NCI-H82 treated with DMSO at 0.1 percent for 48 hours (cell line): ENCODE results near the gene SLC18A2.

Experiments used
- DNase-seq: peaks from one replicate; lab custom pipeline; 2025; ENCODE audit not compliant: unreplicated experiment; lab: John Stamatoyannopoulos, UW

SLC18A2 gene

GRCh38 chr10:117237401-117237991 lies 3.4 kb upstream of the SLC18A2 start:
- DNase-seq: no peak

DNA sequence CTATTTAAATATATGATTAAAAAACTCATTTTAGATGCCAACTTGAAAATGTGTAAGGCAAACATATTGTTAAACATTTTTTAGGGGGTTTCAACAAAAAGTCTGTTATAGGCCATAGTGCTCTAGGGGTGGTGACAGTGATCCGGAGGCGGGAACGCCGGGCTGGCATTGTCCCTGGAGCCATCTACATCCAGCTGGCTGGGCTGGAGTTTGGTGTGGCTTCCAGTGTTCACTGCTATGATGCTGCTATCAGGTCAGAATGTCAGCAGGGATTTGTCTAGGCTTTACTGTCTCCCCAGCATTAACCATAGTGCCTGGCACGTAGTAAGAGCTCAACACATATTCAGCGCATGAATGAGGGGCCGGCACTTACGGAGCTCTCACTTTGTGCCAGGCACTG lies 1.9 kb upstream of the SLC18A2 start:
- DNase-seq: no peak

DNA sequence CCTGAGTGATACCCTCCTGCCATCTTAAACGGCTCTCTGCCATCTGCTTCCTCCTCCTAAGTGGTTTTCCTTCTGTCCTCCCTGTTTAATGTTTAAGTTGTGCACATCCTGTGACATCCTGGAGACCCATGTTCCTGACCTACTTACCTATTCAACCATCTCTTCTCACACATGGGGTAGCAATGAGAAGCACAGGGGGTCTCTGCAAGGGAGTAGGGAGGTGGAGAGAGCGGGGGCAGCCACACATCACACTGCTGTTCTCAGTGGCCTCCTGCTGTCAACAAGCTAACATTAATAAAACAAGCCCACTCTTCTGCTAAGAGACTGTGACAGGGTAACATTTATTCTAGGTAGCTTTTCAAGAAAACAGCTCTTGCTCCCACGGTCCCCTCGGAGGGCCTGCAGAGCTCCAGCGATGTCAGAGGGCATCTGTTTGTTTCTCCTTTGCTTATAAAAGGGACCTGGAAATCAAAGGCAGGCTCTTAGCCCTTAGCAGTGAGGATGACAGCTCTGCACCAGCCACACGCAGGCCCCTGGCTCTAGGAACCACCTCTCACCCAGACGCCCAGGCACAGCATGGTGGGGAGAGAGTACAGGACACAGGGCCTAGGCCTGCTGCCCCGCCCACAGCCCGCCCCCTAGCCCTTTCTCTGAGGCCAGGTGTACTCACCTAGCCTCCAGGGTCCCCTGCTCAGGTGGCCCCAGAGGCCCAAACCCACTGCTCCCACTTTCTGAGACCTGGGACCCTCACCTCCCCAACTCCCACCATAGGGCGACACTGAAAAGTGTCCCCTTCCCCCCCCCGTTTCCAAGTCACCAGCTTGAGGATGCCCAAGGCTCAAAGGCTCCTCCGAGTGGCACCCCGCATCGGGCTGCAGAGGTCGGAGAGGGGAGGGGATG lies 943 bp upstream of the SLC18A2 start:
- no peak for DNase-seq

DNA sequence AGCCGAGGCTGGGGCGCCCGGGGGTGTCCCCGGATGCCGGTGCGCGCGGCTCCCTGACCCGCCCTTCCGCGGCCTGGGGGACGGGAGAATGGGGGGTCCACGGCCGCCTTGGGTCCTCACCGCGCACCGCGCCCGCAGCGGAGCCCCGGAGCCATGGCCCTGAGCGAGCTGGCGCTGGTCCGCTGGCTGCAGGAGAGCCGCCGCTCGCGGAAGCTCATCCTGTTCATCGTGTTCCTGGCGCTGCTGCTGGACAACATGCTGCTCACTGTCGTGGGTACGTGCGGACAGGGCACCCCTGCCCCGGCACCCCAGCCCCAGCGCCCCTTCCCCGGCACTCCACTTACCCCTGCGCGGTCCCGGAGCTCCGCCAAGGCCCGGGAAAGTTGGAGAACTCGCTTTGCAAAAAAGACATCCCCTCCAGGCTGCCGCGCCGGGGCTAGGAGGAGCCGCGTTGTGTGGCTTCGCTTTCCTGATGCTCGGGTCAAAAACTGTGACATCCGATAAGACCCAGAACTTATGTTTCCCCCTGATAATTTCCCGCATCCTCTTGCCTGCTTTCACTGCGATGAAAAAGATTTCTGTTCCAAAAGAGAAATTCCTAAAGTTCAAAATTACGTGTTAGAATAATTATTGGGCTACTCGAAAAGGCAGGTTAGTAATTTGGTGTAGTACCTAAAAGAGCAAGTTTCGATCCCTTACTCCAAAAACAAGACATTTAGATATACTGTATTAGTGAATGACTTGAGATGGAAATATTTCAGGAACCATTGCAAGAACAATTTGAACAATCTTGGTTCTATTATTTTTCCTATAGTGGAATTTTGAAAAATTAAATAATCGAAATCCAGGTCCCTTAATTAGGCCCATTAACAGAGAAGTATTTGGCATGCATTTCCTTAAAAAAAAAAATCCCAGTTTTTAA lies 888 bp downstream of the SLC18A2 start:
- no peak for DNase-seq

GRCh38 chr10:117242463-117242832 lies 1.5 kb downstream of the SLC18A2 start:
- no peak for DNase-seq

GRCh38 chr10:117246997-117247671 lies 6.2 kb downstream of the SLC18A2 start:
- DNase-seq: no peak

DNA sequence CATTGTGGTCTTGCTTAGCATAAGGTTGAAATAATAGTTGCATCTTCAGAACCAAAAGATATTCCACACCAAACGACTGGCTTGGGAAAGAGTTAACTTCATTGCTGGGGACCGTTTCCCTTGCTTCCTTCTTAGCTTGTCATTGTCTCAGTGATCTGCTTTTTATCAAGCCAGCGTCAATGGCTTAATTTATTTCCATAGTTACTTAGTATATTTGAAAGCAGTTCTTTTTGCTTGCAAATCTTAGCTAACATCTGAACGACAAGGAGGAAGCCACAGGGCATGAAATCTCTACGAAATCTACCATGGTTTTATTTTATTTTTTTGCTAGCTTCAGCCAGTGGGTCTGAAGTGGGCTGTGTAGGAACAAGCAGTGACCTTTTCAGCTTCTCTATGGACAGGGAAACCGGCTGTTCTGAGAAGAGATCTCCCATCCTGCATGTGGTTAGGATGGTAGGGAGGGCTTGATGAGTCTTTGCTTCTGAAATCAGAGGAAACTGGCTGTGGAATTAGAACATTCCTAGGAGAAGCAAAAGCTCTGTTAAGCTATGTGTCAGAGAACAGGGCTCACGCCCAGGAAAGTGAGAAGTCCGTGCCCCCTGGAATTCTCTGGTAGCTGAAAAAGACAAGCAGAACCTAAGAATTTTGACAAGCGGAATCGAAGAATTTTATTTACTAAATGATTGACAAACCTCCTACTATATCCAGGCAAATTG lies 8.0 kb downstream of the SLC18A2 start:
- no peak for DNase-seq

DNA sequence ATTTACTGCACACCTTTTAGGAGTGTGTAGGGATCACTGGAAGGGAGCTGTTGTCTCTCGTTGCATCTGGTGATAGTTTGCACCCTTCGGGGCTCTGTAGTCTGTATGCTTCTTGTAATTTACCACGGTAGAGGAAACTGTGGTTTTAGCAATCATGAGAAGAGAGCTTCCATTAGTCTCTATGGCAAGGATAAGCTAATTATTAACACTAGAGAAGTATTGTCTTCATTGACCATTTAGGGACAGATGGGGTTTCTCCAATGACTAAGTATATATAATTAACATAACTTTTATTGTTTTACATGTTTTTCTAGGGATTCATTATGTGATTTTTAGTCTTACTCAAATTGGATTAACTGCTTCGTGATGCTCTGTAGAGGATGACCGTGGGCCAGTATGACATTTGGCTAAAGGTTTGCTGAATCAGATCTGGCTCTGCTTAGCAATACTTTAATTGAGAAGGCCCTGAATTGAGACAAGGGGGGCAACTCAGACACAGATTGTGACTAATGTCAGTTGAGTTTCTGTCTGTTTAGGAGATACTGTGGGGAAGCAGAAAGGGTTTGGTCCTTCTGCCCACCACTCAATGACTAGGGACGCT lies 8.7 kb downstream of the SLC18A2 start:
- no peak for DNase-seq

DNA sequence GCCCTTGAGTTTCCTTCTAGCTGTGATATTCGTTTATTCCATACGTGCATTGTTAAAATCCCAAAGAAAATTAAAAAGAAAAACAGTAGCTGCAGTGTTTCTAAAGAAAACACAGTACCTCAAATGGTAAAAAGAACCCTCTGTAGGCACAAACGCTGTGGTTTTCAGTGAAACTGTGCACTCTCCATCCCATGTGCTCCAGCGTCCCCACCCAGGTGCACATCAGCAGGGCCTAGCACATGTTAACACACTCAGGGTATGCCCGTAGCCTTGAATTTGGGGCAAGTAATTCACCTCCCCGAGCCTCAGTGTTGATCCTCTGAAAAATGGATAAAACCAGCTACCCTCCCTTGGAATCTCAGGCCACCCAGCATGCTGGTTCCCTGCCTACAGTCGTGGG lies 9.5 kb downstream of the SLC18A2 start:
- no peak for DNase-seq

DNA sequence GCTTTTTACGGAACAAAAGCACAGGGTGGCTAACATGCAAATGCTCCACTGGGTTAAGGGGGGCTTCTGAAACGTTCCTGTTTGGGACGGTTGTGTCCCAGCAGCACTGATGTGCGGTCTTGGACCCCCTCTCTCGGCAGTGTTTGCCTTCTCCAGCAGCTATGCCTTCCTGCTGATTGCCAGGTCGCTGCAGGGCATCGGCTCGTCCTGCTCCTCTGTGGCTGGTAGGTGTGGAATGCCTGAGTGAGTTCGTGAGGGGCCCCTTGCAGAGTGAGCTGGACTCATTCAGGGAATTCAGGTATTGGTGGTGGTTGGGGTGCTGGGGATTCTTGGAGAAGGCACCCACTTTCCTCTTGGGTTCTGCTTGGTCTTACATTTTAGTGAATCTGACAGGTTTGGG lies 13.0 kb downstream of the SLC18A2 start:
- DNase-seq: no peak

- no peak for DNase-seq
These were observed 13.4 kb downstream of the SLC18A2 start for GRCh38 chr10:117254338-117254737.

- no peak for DNase-seq
These were observed 14.1 kb downstream of the SLC18A2 start for GRCh38 chr10:117254774-117255735.

GRCh38 chr10:117255835-117256460 lies 15.0 kb downstream of the SLC18A2 start:
- no peak for DNase-seq

GRCh38 chr10:117256910-117257309 lies 16.0 kb downstream of the SLC18A2 start:
- DNase-seq: no peak

DNA sequence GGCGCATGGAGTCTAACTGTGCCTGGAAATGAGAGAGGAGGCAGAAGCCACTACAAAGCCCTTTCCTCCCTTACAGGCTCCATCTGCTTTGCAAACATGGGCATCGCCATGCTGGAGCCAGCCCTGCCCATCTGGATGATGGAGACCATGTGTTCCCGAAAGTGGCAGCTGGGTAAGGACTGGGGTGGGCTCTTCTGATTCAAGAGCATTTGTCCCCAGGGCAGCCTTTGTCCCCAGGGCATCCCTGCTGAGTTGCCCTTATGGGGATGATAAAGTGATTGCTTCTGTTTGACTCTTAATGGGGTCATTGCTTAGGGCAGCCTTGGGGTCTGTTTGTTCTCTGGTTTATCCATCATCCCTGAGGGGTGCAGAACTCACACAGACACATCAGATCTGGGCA lies 16.8 kb downstream of the SLC18A2 start:
- no peak for DNase-seq

GRCh38 chr10:117259279-117259678 lies 18.4 kb downstream of the SLC18A2 start:
- no peak for DNase-seq

DNA sequence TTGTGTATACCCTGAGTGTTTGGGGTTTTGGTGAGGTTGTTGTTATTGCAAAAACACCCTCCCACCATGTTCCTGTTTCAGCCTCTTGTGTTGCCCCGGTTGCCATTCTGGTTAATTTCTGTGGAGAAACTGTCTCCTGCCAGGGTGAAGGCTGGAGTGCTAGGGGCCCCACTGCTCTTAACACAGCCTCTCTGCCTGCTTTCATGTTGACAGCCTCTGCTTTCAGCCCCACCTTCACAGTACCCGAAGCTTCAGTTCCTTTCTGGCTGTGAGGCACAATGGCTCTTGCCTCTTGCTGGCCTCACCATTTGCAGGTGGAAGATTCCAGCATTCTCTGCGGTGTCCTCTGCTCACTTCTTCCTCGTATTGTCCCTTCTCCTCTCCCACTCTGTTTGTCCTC lies 19.2 kb downstream of the SLC18A2 start:
- no peak for DNase-seq

DNA sequence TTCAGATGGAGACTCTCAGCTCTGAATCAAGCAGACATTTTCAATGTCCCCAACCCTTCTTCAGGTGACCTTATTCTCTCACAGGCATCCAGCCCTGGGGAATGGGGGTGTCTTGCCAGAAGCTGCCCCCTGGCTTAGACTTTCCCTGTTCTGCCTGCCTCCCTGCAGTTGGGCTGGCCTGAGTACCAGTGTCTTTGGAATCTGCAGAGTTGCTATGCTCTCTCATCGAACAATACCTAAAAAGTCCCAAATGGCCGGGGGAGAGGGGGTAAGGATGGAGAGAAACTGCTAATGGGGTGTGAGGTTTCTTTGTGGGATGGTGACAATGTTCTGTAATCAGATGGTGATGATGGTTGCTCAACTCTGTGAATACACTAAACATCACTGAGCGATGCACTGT lies 20.6 kb downstream of the SLC18A2 start:
- no peak for DNase-seq
